Neural crest cell (in vitro differentiated cells): Measurements from ENCODE around the gene CFHR1. TPM values are rescaled to one million over a fixed set of nuclear protein-coding genes. Genes with fewer than 3 reads are reported as not detected.

Experiments used
- DNase-seq: peaks from one replicate; pipeline ENCODE4 v3.0.0; 2021; ENCODE audit warnings: low read depth, mixed read lengths, low spot score
- H3K27ac Mint-ChIP-seq: one replicate; pipeline ENCODE4 v1.8.0; 2021; ENCODE audit warnings: mild to moderate bottlenecking, mixed read lengths; ENCODE audit not compliant: unreplicated experiment
- H3K27me3 Mint-ChIP-seq: 2 replicates; pipeline ENCODE4 v1.8.0; 2021; ENCODE audit warnings: low read depth, mild to moderate bottlenecking, mixed read lengths
- H3K36me3 Mint-ChIP-seq: 2 replicates; pipeline ENCODE4 v1.8.0; 2021; ENCODE audit warnings: low read depth, mild to moderate bottlenecking, mixed read lengths
- H3K4me1 Mint-ChIP-seq: 2 replicates; pipeline ENCODE4 v1.8.0; 2021; ENCODE audit warnings: mixed read lengths
- H3K4me3 Mint-ChIP-seq: one replicate; pipeline ENCODE4 v1.8.0; 2021; ENCODE audit warnings: mild to moderate bottlenecking, mixed read lengths
- H3K9me3 Mint-ChIP-seq: 2 replicates; pipeline ENCODE4 v1.8.0; 2021; ENCODE audit warnings: mixed read lengths
- CTCF ChIP-seq: fragments of 200-600 bp; sonication (generic); conservative IDR thresholded peaks from 2 replicates; pipeline ENCODE4 v1.5.0; 2021; ENCODE audit warnings: antibody characterized with exemption, mild to moderate bottlenecking
- total RNA-seq: library from RNA; stranded (reverse); gene quantifications from 2 replicates; pipeline ENCODE4 v1.2.1, GENCODE V29; 2021

Gene CFHR1
- total RNA-seq, 1 donor from 2014 or later = 0.56 TPM

GRCh38 chr1:196857188-196857587 is 37.7 kb downstream of the CFHR1 start:
- no peaks in the 10 kb centered on the region for H3K4me1 Mint-ChIP-seq
- no peaks in the 10 kb centered on the region for H3K36me3 Mint-ChIP-seq
- H3K4me3 Mint-ChIP-seq = no peak overlapping the region
- no peaks in the 10 kb centered on the region for H3K9me3 Mint-ChIP-seq
- no peak for TF ChIP-seq CTCF
- no peak overlapping the region for H3K27ac Mint-ChIP-seq
- peaks cover 2% of the 10 kb centered on the region for H3K27me3 Mint-ChIP-seq
- DNase-seq = no peak

- no peak overlapping the region for H3K4me3 Mint-ChIP-seq
- no peak for TF ChIP-seq CTCF
- no peak overlapping the region for H3K27ac Mint-ChIP-seq
- no peaks in the 10 kb centered on the region for H3K4me1 Mint-ChIP-seq
- peaks cover 2% of the 10 kb centered on the region for H3K9me3 Mint-ChIP-seq
- DNase-seq = no peak
- H3K27me3 Mint-ChIP-seq = peaks cover 2% of the 10 kb centered on the region
- no peaks in the 10 kb centered on the region for H3K36me3 Mint-ChIP-seq
Measured at GRCh38 chr1:196858811-196859210, 39.3 kb downstream of the CFHR1 start.

- Mint-ChIP-seq H3K27me3 (peaks cover 2% of the 10 kb centered on the region), H3K36me3 (no peaks in the 10 kb centered on the region), H3K4me3 (no peak overlapping the region), H3K9me3 (peaks cover 2% of the 10 kb centered on the region), H3K27ac (peak overlapping the region; percentile 67), H3K4me1 (no peaks in the 10 kb centered on the region)
- TF ChIP-seq CTCF = no peak
- no peak for DNase-seq
Measured at GRCh38 chr1:196860323-196860884, 40.9 kb downstream of the CFHR1 start.

GRCh38 chr1:196861429-196861828 is 41.9 kb downstream of the CFHR1 start:
- no peaks in the 10 kb centered on the region for H3K4me1 Mint-ChIP-seq
- peaks cover 2% of the 10 kb centered on the region for H3K9me3 Mint-ChIP-seq
- H3K27ac Mint-ChIP-seq = no peak overlapping the region
- H3K27me3 Mint-ChIP-seq = peaks cover 2% of the 10 kb centered on the region
- H3K36me3 Mint-ChIP-seq = no peaks in the 10 kb centered on the region
- no peak for DNase-seq
- no peak overlapping the region for H3K4me3 Mint-ChIP-seq
- no peak for TF ChIP-seq CTCF

- TF ChIP-seq CTCF = no peak
- H3K36me3 Mint-ChIP-seq = no peaks in the 10 kb centered on the region
- DNase-seq = no peak
- peaks cover 2% of the 10 kb centered on the region for H3K9me3 Mint-ChIP-seq
- no peaks in the 10 kb centered on the region for H3K27me3 Mint-ChIP-seq
- no peak overlapping the region for H3K27ac Mint-ChIP-seq
- H3K4me1 Mint-ChIP-seq = no peaks in the 10 kb centered on the region
- no peak overlapping the region for H3K4me3 Mint-ChIP-seq
Measured at GRCh38 chr1:196866974-196867373, 47.4 kb downstream of the CFHR1 start.

- H3K27me3 Mint-ChIP-seq = peaks cover 17% of the 10 kb centered on the region
- no peaks in the 10 kb centered on the region for H3K4me1 Mint-ChIP-seq
- H3K27ac Mint-ChIP-seq = no peak overlapping the region
- DNase-seq = no peak
- H3K9me3 Mint-ChIP-seq = no peaks in the 10 kb centered on the region
- H3K4me3 Mint-ChIP-seq = no peak overlapping the region
- no peak for TF ChIP-seq CTCF
- no peaks in the 10 kb centered on the region for H3K36me3 Mint-ChIP-seq
Measured at GRCh38 chr1:196873385-196873784, 53.9 kb downstream of the CFHR1 start.
